Measurements from ENCODE around the gene LMO1.

The LMO1 gene

GRCh38 chr11:8225589-8226036 is 38.1 kb downstream of the LMO1 start:
- DNase-seq: peak; percentile 83

GRCh38 chr11:8224711-8225110 is 39.0 kb downstream of the LMO1 start:
- DNase-seq: no peak

GRCh38 chr11:8224161-8224591 is 39.5 kb downstream of the LMO1 start:
- DNase-seq: no peak

- DNase-seq: no peak
These were observed 40.2 kb downstream of the LMO1 start for GRCh38 chr11:8223513-8223900.

GRCh38 chr11:8222820-8223512 is 40.7 kb downstream of the LMO1 start:
- DNase-seq: peak; percentile 89

GRCh38 chr11:8221917-8222495 is 41.7 kb downstream of the LMO1 start:
- peak; percentile 79 for DNase-seq

GRCh38 chr11:8221046-8221723 is 42.5 kb downstream of the LMO1 start:
- DNase-seq: no peak

GRCh38 chr11:8220261-8221045 is 43.2 kb downstream of the LMO1 start:
- no peak for DNase-seq

GRCh38 chr11:8219257-8220021 is 44.2 kb downstream of the LMO1 start:
- peak; percentile 80 for DNase-seq

GRCh38 chr11:8218840-8219239 is 44.8 kb downstream of the LMO1 start:
- DNase-seq: no peak

GRCh38 chr11:8218409-8218808 is 45.3 kb downstream of the LMO1 start:
- DNase-seq: peak; percentile 14

- no peak for DNase-seq
These were observed 45.8 kb downstream of the LMO1 start for GRCh38 chr11:8217926-8218325.

- no peak for DNase-seq
These were observed 46.5 kb downstream of the LMO1 start for GRCh38 chr11:8217136-8217535.

GRCh38 chr11:8213376-8213775 is 50.3 kb downstream of the LMO1 start:
- DNase-seq: no peak

GRCh38 chr11:8209208-8209807 is 54.4 kb downstream of the LMO1 start:
- DNase-seq: peak; percentile 53

- no peak for DNase-seq
These were observed 56.3 kb downstream of the LMO1 start for GRCh38 chr11:8207080-8208000.

- peak; percentile 78 for DNase-seq
These were observed 57.2 kb downstream of the LMO1 start for GRCh38 chr11:8206251-8207079.

GRCh38 chr11:8205566-8205965 is 58.1 kb downstream of the LMO1 start:
- DNase-seq: no peak

- no peak for DNase-seq
These were observed 59.1 kb downstream of the LMO1 start for GRCh38 chr11:8204596-8204995.

GRCh38 chr11:8204025-8204424 is 59.7 kb downstream of the LMO1 start:
- DNase-seq: no peak

Data from NCI-H69 (cell line).